Keratinocyte (primary cell): ENCODE data around the gene SCNN1A. TPM values are rescaled to one million over a fixed set of nuclear protein-coding genes. Genes with fewer than 3 reads are reported as not detected.
"Not testable (repeated sequence)": the region's sequence is repeated elsewhere in the genome, so short reads cannot be mapped to it uniquely, and the experiment has no call there.

Experiments used
- DNase-seq: peaks from one replicate; pipeline ENCODE4 v3.0.0-alpha.2; 2011; ENCODE audit warnings: low read depth, missing footprints, low spot score
- FAIRE-seq: peaks from 2 replicates; lab custom pipeline; 2011; peaks lifted over from hg19 to GRCh38; lab: Jason Lieb, UNC
- H2AFZ ChIP-seq: 2 replicates; pipeline ENCODE4 v1.6.0; 2012; ENCODE audit warnings: low read length, control low read depth, inconsistent platforms; ENCODE audit not compliant: control insufficient read depth
- H3K27ac ChIP-seq: 2 replicates; pipeline ENCODE4 v1.5.1; 2011; ENCODE audit warnings: low read length; ENCODE audit not compliant: control insufficient read depth, insufficient read depth
- H3K27me3 ChIP-seq: 3 replicates; pipeline ENCODE4 v1.6.0; 2011; ENCODE audit warnings: low read length; ENCODE audit not compliant: control insufficient read depth, insufficient read depth; ENCODE audit errors: extremely low read depth
- H3K36me3 ChIP-seq, 2 experiments: 2 replicates in 1 of 2; 3 replicates in 1 of 2; pipeline ENCODE4 v1.5.1; 2011; ENCODE audit warnings: low read length in 2 of 2, mild to moderate bottlenecking in 1 of 2; ENCODE audit not compliant: control insufficient read depth in 2 of 2, insufficient read depth in 2 of 2; ENCODE audit errors: extremely low read depth in 1 of 2
- H3K4me1 ChIP-seq: 3 replicates; pipeline ENCODE4 v1.5.1; 2011; ENCODE audit warnings: low read length; ENCODE audit not compliant: control insufficient read depth, insufficient read depth; ENCODE audit errors: extremely low read depth
- H3K4me2 ChIP-seq: 3 replicates; pipeline ENCODE4 v1.6.0; 2011; ENCODE audit warnings: low read depth, low read length; ENCODE audit not compliant: control insufficient read depth, insufficient read depth; ENCODE audit errors: extremely low read depth
- H3K4me3 ChIP-seq, 3 experiments: fragments of 200-600 bp in 1 of 3; sonication (generic) in 1 of 3; 2 replicates in 2 of 3; 3 replicates in 1 of 3; pipeline ENCODE4 v1.5.1; 2011 to 2016; ENCODE audit warnings: low read length in 3 of 3, mild to moderate bottlenecking in 3 of 3, control low read depth in 2 of 3, inconsistent platforms in 1 of 3, low read depth in 1 of 3, mixed read lengths in 1 of 3, mixed run types in 1 of 3, moderate library complexity in 1 of 3; ENCODE audit not compliant: control insufficient read depth in 2 of 3, insufficient read depth in 2 of 3; ENCODE audit errors: extremely low read depth in 1 of 3
- H3K79me2 ChIP-seq: 2 replicates; pipeline ENCODE4 v1.6.0; 2012; ENCODE audit warnings: low read length; ENCODE audit not compliant: control insufficient read depth, insufficient read depth
- H3K9ac ChIP-seq: 3 replicates; pipeline ENCODE4 v1.6.0; 2011; ENCODE audit warnings: low read length; ENCODE audit not compliant: control insufficient read depth, insufficient read depth; ENCODE audit errors: extremely low read depth
- H3K9me1 ChIP-seq: 3 replicates; pipeline ENCODE4 v1.6.0; 2011; ENCODE audit warnings: low read length; ENCODE audit not compliant: control insufficient read depth, insufficient read depth; ENCODE audit errors: extremely low read depth
- H3K9me3 ChIP-seq: 2 replicates; pipeline ENCODE4 v1.5.1; 2012; ENCODE audit warnings: low read depth, low read length; ENCODE audit not compliant: control insufficient read depth
- H4K20me1 ChIP-seq: 3 replicates; pipeline ENCODE4 v1.6.0; 2011; ENCODE audit warnings: low read length; ENCODE audit not compliant: control insufficient read depth, insufficient read depth; ENCODE audit errors: extremely low read depth
- CTCF ChIP-seq, 3 experiments: IDR thresholded peaks in 1 of 3; conservative IDR thresholded peaks in 1 of 3; optimal IDR thresholded peaks in 1 of 3; 2 replicates in 2 of 3; 3 replicates in 1 of 3; pipeline versions ENCODE3 to v1.5.1; 2011; ENCODE audit warnings: low read length in 3 of 3, mild to moderate bottlenecking in 3 of 3, moderate library complexity in 2 of 3, control low read depth in 1 of 3, inconsistent platforms in 1 of 3; ENCODE audit not compliant: insufficient read depth in 2 of 3; ENCODE audit errors: extremely low read depth in 1 of 3
- EZH2 ChIP-seq: IDR thresholded peaks from one replicate; pipeline ENCODE4 v1.6.1; 2012; ENCODE audit warnings: inconsistent platforms, mild to moderate bottlenecking, low read length, moderate library complexity
- dilution Hi-C: fragments of 300-500 bp; cut with MboI; formaldehyde crosslinking; loops from one replicate; pipeline ENCODE4 v1.7.0; 2020; ENCODE audit warnings: low sequenced_read_pairs; ENCODE audit not compliant: extremely low pct_ligation_motif_present
- polyA plus RNA-seq, 5 experiments: library from polyadenylated mRNA; depleted of rRNA in 3 of 5; stranded (reverse) in 3 of 5; stranded (forward) in 1 of 5; unstranded in 1 of 5; fragments of >200 nt; gene quantifications; 1 replicate in 1 of 5; 2 replicates in 3 of 5; 3 replicates in 1 of 5; pipeline versions ENCODE4 v1.2.1 to v1.2.3, GENCODE V29; 2011 to 2012; ENCODE audit warnings: missing spikeins in 2 of 5, low read depth in 1 of 5, low replicate concordance in 1 of 5

Gene SCNN1A
- polyA plus RNA-seq, 1 donor (not counting 4 experiments of a cell fraction or from before 2014, with no cell fraction given), result 11.1 TPM

- TF ChIP-seq EZH2, result no peak
- no peak for TF ChIP-seq CTCF (optimal IDR thresholded peaks at IDR 0.05 in 1 of 3, IDR thresholded peaks at IDR 0.05 in 1 of 3, conservative IDR thresholded peaks at IDR 0.05 in 1 of 3; ENCODE audit: extremely low read depth in 1 of 3, insufficient read depth in 2 of 3, low read length in 3 of 3)
- peaks cover 54% of the 10 kb centered on the region for H3K79me2 ChIP-seq
- peak overlapping the region; percentile 88 for H3K4me2 ChIP-seq
- peaks cover 6% of the 10 kb centered on the region for H4K20me1 ChIP-seq
- peak overlapping the region; percentile 90 for H3K9ac ChIP-seq
- H2AFZ ChIP-seq, result no peak overlapping the region
- no peaks in the 10 kb centered on the region for H3K27me3 ChIP-seq
- peak overlapping the region; percentile 65 to 96 (median 83) for H3K4me3 ChIP-seq
- no peaks in the 10 kb centered on the region for H3K9me3 ChIP-seq
- dilution Hi-C loops, result no loop called here
- no peaks in the 10 kb centered on the region for H3K9me1 ChIP-seq
- DNase-seq, result no peak
- peaks cover 2 to 7% of the 10 kb centered on the region in 2 experiments for H3K36me3 ChIP-seq
- peak overlapping the region; percentile 98 for H3K27ac ChIP-seq
- peak; percentile 59 for FAIRE-seq
- peaks cover 52% of the 10 kb centered on the region for H3K4me1 ChIP-seq
These were observed 35.2 kb downstream of the SCNN1A start for GRCh38 chr12:6340032-6340638.

GRCh38 chr12:6338955-6339354 lies 36.4 kb downstream of the SCNN1A start:
- Histone ChIP-seq H3K4me1 (peaks cover 60% of the 10 kb centered on the region), H3K9me1 (no peaks in the 10 kb centered on the region), H3K27ac (peak overlapping the region; percentile 98), H3K9ac (peak overlapping the region; percentile 90), H3K79me2 (peaks cover 64% of the 10 kb centered on the region), H2AFZ (no peak overlapping the region), H3K27me3 (no peaks in the 10 kb centered on the region), H3K36me3 (peaks cover 2 to 18% of the 10 kb centered on the region in 2 experiments), H3K4me2 (peak overlapping the region; percentile 88), H3K4me3 (peak overlapping the region; percentile 65 to 96 (median 83)), H4K20me1 (peaks cover 6% of the 10 kb centered on the region), H3K9me3 (no peaks in the 10 kb centered on the region)
- dilution Hi-C loops, result no loop called here
- FAIRE-seq (no peak), DNase-seq (no peak)
- TF ChIP-seq CTCF (optimal IDR thresholded peaks at IDR 0.05 in 1 of 3, IDR thresholded peaks at IDR 0.05 in 1 of 3, conservative IDR thresholded peaks at IDR 0.05 in 1 of 3; ENCODE audit: extremely low read depth in 1 of 3, insufficient read depth in 2 of 3, low read length in 3 of 3) (no peak), EZH2 (no peak)

GRCh38 chr12:6338536-6338935 lies 36.8 kb downstream of the SCNN1A start:
- peaks cover 65% of the 10 kb centered on the region for H3K4me1 ChIP-seq
- peak overlapping the region; percentile 98 for H3K27ac ChIP-seq
- dilution Hi-C loops, H3K9me3 ChIP-seq, H2AFZ ChIP-seq, FAIRE-seq, H3K27me3 ChIP-seq, DNase-seq, H3K9me1 ChIP-seq, H4K20me1 ChIP-seq: not testable (repeated sequence)
- H3K9ac ChIP-seq, result peak overlapping the region; percentile 90
- peak overlapping the region; percentile 65 to 96 (median 83) for H3K4me3 ChIP-seq
- peak overlapping the region; percentile 88 for H3K4me2 ChIP-seq
- peaks cover 64% of the 10 kb centered on the region for H3K79me2 ChIP-seq
- H3K36me3 ChIP-seq, result peaks cover 2 to 21% of the 10 kb centered on the region in 2 experiments
